Measurements from ENCODE around the gene CDH3. TPM values are rescaled to one million over a fixed set of nuclear protein-coding genes. Genes with fewer than 3 reads are reported as not detected.

CDH3 gene
- total RNA-seq = 1 to 10 TPM; 2.9 to 3.4 TPM
- long read RNA-seq, donor 1, full-length matches to known transcripts = 1 of 2 reads
- long read RNA-seq, donor 1, partial matches to known transcripts = 1 of 2 reads
- long read RNA-seq, donor 1, other reads (novel, unspliced or antisense) = 0 of 2 reads
- long read RNA-seq, donor 2, full-length matches to known transcripts = 2 of 6 reads
- long read RNA-seq, donor 2, partial matches to known transcripts = 2 of 6 reads
- long read RNA-seq, donor 2, other reads (novel, unspliced or antisense) = 2 of 6 reads

DNA sequence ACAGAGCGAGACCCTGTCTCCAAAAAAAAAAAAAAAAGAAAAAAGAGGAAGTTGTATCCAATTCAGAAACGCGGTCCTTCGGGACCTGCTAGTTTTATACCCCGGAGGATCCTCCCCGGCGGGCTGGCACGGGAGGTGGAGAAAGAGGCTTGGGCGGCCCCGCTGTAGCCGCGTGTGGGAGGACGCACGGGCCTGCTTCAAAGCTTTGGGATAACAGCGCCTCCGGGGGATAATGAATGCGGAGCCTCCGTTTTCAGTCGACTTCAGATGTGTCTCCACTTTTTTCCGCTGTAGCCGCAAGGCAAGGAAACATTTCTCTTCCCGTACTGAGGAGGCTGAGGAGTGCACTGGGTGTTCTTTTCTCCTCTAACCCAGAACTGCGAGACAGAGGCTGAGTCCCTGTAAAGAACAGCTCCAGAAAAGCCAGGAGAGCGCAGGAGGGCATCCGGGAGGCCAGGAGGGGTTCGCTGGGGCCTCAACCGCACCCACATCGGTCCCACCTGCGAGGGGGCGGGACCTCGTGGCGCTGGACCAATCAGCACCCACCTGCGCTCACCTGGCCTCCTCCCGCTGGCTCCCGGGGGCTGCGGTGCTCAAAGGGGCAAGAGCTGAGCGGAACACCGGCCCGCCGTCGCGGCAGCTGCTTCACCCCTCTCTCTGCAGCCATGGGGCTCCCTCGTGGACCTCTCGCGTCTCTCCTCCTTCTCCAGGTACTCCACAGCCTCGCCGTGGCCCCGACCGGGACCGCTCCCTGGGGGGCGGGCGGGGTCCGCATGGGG lies at the start of gene CDH3:
Gene CDH3 (plus strand): TSS at position 596 of the 779 bp plus-strand sequence. CDS start 70 bp downstream, at position 666.
- DNase-seq (ENCODE audit: low spot score) = no peak
- intact Hi-C loops (cut with DNase I) = no loop called here

DNA sequence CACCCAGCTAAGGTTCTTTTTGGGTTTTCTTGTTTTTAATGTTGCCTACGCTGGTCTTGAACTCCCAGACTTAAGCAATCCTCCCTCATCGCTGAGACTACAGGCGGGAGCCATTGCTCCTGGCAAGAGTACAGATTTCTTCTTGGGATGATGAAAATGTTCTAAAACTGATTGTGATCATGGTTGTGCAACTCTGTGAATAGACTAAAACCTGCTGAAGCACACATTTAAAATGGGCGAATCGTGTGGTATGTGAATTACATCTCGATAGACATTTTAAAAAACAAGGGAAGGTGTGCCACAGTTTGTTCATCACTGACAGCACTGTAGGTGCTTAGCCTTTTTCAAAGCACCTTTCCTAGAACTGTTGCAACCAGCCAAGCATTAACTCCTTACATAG lies 48.8 kb upstream of the CDH3 start:
- DNase-seq (ENCODE audit: low spot score) = no peak
- intact Hi-C loops (cut with DNase I) = no loop called here

DNA sequence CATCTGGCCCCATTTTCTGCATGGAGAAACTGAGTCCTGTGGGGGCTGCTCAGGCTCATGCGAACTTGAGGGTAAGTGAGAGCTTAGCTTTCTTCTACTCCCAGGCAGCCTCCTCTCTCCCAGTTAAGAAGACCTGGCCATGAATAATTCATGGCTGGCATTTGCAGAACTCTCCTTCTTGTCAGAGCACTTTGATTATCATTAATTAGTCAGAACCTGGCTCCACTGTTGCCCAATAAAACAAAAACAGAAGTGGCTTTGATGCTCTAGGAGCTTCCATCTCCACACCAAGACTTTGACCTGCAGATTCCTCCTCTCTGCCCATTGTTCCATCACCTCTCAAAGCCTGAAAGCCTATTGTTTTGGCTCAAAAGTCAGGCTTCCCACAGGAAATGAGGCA lies 45.5 kb upstream of the CDH3 start:
- DNase-seq (ENCODE audit: low spot score) = no peak
- intact Hi-C loops (cut with DNase I) = no loop called here

DNA sequence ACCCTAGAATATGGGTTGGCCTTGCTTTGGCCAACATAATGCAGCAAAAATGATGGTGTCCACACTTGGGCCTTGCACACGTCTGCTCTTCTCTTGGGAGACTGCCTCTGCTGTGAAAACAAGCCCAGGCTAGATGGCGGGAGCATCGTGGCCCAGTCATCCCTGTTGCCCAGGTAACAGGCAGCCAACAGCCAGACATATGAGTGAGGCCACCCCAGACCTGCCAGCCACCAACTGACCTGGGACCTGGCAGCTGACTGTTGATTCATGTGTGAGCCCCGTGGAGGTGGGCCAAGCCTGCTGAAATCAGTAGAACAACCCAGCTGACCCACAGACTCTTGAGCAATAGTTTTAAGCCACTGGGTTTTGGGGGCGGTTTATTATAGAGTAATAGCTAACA lies 39.4 kb upstream of the CDH3 start:
- DNase-seq (ENCODE audit: low spot score) = no peak
- intact Hi-C loops (cut with DNase I) = no loop called here

DNA sequence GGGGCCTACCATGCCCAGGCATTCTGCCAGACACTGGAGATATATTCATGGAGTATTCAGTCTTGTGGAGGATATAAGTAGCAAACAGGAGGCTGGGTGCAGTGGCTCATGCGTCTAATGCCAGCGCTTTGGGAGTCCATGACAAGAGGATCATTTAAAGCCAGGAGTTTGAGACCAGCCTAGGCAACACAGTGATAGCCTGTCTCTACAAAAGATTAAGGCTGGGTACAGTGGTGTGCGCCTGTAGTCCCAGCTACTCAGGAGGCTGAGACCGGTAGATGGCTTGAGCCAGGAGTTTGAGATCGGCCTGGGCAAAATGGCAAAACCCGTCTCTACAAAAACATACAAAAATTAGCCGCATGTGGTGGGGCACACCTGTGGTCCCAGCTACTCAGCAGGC lies 37.7 kb upstream of the CDH3 start:
- DNase-seq (ENCODE audit: low spot score) = no peak
- intact Hi-C loops (cut with DNase I) = no loop called here

DNA sequence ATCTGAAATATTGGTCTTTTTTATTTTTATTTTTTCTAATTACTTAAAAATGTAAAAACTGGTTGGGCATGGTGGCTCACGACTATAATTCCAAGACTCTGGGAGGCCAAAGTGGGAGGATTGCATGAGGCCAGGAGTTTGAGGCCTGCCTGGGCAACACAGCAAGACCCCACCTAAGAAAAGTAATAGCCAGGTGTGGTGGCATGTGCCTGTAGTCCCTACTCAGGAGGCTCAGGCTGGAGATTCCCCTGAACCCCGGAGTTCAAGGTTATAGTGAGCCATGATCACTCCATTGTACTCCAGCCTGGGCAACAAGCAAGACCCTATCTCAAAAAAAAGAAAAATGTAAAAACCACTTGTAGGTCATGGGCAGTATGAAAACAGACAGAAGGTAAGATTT lies 36.8 kb upstream of the CDH3 start:
- intact Hi-C loops (cut with DNase I) = no loop called here
- DNase-seq (ENCODE audit: low spot score) = no peak

DNA sequence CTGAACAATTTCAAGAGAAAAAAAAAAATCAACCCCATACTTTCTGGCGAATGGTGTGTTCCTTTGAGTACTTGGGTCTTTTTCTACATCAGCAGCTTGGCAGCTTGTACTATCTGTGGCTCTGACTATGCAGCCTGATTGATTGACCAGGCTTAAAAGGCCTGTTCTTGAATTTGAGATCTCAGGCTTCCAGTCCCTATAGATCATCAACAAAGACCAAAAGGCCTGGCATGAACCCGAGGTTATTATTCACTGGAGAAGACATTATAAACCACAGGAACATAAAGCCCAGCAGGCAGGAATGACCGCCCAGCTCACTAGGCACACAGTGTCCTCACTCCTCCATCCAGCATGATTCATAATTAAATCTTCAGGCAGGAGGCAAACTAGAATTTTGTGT lies 32.1 kb upstream of the CDH3 start:
- intact Hi-C loops (cut with DNase I) = no loop called here
- DNase-seq (ENCODE audit: low spot score) = no peak

DNA sequence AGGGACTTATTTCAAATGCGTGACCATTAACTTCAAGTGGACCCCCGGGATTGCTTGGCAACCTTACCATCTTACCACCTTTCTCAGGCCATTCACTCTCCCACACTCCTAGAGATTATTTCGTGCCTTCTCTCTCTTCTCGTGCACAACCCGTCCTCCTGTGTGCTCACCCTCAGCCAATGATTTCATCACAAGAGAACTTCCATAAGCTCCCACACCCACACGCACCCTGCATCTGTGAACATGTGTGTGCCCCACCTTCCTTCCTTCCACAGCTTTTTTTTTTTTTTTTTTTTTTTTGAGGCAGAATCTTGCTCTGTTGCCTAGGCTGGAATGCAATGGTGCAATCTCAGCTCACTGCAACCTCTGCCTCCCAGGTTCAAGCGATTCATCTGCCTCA lies 27.4 kb upstream of the CDH3 start:
- no peak for DNase-seq (ENCODE audit: low spot score)
- intact Hi-C loops (cut with DNase I) = no loop called here

DNA sequence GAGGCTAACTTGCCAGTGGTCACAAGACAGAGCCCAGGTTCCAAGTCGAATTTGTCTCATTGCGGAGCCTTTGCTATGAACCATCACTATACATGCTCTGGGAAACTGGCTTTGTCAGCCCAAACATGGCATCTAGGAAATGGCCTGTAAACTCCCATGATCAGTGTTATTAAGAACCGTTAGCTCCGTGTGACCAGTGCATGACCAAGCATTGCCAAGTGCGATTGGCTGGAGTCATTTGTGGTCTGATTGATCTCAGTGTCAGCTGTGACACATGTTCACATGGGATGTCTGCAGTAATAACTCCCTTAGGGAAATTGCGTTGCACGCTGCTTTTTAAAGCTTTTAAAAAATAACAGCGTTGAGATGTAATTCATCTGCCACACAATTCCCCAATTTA lies 18.6 kb upstream of the CDH3 start:
- no peak for DNase-seq (ENCODE audit: low spot score)
- intact Hi-C loops (cut with DNase I) = no loop called here

DNA sequence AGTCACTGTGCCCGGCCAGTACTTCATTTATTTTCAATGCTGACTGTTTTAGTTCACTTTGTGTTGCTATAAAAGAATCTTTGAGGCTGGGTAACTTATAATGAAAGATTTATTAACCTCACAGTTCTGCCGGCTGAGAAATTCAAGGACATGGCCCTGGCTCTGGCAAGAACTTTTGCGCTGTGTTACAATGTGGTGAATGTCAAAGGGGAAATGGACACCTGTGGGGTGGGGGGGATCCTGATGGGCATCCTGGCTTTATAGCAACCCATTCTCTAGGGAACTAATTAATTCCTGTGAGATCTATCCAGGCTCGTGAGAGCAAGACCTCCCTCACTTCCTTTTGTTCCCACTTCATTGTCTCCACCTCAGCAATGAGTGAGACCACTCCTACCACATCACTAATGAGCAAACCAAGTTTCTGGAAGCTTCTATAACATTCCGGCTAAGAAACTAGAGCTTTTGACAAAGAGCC lies 17.1 kb upstream of the CDH3 start:
- no peak for DNase-seq (ENCODE audit: low spot score)
- intact Hi-C loops (cut with DNase I) = no loop called here

DNA sequence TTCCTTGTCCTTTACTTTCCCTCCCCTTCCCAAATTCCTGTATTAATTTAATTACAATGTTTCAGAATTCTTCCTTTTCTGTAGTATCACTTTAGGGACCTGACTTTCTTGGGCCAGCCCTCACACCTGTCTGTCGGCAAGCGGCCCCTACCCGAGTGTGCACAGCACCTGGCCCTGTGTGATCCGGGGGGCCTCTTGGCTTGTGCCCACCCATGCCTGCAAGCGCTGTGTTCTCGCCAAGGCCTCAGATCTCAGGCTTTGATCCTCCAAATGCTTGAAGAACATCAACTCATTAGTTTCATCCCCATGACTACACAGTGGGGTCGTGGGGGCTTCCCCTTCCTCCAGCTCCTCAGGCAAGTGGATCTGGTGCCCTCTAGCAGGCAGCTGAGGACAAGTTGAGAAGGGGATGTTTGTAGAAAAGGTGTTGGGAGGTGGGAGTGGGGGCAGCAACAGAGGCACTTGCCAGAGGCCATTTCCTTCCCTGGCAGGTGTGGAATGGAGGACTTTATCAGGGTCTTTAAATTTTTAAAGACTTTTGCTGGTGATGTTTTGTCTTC lies 15.7 kb upstream of the CDH3 start:
- DNase-seq (ENCODE audit: low spot score) = no peak
- intact Hi-C loops (cut with DNase I) = no loop called here

DNA sequence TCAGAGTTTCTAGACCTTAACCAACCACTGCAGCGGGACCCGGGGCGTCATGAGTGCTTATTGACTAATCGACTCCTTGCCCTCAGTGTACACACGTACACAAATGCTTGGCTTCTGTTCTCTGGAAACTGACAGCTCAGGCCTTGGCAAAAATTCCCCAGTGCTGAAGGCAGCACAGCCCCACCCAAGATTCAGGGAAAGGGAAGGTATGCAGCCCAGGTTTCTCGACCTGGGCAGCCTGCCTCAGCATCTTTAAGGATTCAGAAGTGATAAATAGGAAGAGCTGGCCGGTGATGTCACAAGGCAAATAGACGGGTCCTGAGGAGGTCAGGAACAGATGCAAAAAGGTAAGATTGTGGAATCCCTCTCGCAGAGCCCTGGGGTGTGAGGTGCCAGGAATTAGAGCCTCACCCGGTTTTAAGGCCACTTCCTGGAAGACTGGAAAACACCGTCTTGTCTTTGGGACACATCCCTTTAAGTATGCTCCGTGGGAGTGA lies 9.0 kb upstream of the CDH3 start:
- DNase-seq (ENCODE audit: low spot score) = no peak
- intact Hi-C loops (cut with DNase I) = no loop called here

DNA sequence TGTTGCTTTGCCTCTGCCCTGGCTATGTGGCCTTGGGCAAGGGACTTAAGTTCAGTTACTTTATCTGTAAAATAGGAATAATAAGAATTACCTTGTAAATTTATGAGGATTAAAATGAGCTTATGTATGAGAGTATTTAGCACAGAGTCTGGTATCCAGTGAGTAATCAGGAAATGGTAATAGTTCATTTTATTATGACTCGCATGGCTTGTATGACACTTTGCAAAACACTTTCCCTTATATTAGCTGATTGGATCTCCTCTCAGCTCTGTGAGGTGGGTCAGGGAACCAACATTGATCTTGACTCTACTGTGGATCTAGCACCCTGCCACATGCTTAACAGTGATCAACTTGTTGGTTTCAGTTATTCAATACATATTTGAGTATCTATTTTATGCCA lies 8.3 kb upstream of the CDH3 start:
- intact Hi-C loops (cut with DNase I) = no loop called here
- DNase-seq (ENCODE audit: low spot score) = no peak

DNA sequence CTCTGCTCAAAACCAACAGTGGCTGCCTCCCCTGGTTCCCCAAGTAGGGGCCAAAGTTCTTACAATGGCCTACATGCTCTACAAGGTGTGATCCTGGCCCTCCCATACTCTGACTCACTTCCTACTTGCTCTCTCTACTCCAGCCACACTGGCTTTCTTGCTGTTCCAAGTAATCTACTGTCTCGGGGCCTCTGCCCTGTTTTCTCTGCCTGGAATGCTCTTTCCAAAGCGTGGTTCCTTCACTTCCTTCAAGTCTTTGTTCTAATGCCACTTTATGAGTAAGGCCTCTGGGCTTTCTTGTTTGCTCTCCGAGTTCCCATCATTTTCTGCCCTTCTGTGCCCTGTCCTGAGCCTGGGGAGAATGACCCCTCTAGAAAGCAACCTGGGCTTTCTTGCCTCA lies 4.1 kb upstream of the CDH3 start:
- intact Hi-C loops (cut with DNase I) = no loop called here
- no peak for DNase-seq (ENCODE audit: low spot score)

DNA sequence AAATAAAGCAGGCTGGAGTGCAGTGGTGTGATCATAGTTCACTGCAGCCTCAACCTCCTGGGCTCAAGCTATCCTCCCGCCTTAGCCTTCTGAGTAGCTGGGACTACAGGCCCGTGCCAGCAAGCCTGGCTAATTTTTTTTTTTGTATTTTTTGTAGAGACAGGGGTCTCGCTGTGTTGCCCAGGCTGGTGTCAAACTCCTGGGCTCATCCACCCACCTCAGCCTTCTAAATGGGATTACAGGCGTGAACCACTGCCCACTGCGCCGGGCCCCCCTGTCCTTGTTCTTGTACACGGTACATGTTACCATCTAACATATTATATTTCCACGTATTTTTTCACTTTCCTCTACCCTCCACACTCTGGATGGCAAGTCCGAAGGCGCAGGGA lies 3.1 kb upstream of the CDH3 start:
- intact Hi-C loops (cut with DNase I) = no loop called here
- no peak for DNase-seq (ENCODE audit: low spot score)

DNA sequence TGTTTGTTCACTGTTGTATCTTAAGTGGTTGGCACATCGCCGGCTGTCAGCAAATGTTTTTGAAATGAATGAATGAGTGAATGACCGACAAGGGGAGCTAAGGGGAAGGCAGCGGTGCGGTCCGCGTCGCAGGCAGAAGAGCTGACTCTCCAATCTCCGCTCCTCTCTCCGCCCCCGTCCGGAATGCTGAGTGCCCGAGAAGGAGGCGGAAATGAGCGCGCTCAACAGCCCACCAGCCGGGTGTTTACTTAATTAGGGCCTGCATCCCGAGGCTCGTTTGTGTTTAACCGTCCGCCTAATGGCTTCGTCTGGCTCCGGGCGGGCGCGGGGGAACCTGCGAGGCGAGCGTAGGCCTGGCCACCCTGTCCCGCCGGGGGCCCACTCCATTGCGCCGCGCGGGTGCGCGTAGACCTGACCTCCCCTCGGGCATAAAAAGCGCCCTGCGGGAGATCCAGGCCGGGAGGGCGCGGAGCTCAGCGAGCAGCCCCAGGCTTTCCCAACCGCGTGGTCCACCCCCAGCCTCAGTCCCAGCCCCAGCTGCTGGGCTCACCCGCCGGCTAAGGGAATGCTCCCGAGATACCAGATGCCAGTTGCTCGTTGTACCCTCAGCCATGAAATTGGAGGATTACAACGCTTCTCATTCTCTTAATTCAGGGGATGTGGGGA lies 2.5 kb upstream of the CDH3 start:
- intact Hi-C loops (cut with DNase I) = no loop called here
- DNase-seq (ENCODE audit: low spot score) = no peak

DNA sequence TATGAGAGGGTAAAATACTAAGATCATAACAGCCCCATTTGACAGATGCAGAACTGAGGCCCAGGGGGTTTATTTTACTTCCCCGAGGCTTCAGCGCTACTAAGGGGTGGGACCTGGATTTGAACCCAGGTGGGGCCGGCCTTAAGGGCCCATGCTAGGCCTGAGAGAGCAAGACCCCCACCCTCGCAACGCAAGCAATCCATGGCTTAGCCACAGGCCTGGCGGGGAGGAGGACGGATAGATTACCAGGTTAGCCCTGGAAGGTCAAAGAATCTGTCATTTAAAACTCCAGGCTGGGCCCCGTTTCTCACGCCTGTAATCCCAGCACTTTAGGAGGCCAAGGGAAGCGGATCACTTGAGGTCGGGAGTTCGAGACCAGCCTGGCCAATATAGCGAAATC lies 1.9 kb upstream of the CDH3 start:
- no peak for DNase-seq (ENCODE audit: low spot score)
- intact Hi-C loops (cut with DNase I) = no loop called here

DNA sequence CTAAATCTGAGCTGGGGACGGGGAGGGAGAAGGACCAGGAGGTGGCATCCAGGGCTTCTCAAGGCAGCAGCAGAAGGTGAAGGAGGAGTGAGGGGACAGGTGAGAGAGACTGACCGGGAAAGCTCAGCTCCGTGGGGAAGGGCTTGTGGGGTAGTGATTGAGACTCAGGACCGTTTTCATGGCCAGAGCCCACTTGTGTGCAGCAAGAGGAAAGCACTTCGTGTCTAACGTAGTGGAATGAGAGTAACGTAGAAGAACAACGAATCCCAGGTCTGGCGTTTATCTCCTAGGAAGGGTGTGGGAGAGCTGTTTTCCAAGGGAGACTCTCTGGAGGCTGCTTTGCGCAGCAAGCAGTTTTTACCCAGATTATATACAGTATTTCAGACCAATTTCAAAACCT lies 1.3 kb upstream of the CDH3 start:
- no peak for DNase-seq (ENCODE audit: low spot score)
- intact Hi-C loops (cut with DNase I) = no loop called here

DNA sequence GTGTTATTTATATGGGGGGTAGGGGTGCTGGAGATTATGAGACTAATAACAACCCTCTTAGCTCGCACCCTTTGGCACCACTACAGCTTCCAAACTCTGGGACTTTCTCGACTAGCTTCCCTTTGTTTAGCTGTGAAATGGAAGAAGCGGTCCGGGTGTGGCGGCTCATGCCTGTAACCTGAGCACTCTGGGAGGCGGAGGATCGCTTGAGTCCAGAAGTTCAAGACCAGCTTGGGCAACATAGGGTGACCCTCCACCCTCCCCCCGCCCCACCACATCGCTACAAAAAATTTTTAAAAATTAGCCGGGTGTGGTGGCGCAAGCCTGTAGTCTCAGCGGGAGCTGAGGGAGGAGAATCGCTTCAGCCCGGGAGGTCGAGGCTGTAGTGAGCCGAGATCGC lies 814 bp upstream of the CDH3 start:
- intact Hi-C loops (cut with DNase I) = no loop called here
- no peak for DNase-seq (ENCODE audit: low spot score)
